DND-41 (cell line): ENCODE measurements around the gene MRPL55.

Experiments used
- EZH2 ChIP-seq: IDR thresholded peaks from 3 replicates; pipeline ENCODE4 v1.6.1; 2012; ENCODE audit warnings: borderline replicate concordance, low read depth, mild to moderate bottlenecking, moderate library complexity, low read length, inconsistent platforms; ENCODE audit not compliant: severe bottlenecking
- TF ChIP-seq, protein P1 (sequence below): IDR thresholded peaks from 2 replicates; pipeline ENCODE4 v1.5.1; 2012; ENCODE audit warnings: borderline replicate concordance, low read length, moderate library complexity, mild to moderate bottlenecking; ENCODE audit not compliant: poor library complexity, severe bottlenecking; ENCODE audit errors: extremely low read depth

DNA sequence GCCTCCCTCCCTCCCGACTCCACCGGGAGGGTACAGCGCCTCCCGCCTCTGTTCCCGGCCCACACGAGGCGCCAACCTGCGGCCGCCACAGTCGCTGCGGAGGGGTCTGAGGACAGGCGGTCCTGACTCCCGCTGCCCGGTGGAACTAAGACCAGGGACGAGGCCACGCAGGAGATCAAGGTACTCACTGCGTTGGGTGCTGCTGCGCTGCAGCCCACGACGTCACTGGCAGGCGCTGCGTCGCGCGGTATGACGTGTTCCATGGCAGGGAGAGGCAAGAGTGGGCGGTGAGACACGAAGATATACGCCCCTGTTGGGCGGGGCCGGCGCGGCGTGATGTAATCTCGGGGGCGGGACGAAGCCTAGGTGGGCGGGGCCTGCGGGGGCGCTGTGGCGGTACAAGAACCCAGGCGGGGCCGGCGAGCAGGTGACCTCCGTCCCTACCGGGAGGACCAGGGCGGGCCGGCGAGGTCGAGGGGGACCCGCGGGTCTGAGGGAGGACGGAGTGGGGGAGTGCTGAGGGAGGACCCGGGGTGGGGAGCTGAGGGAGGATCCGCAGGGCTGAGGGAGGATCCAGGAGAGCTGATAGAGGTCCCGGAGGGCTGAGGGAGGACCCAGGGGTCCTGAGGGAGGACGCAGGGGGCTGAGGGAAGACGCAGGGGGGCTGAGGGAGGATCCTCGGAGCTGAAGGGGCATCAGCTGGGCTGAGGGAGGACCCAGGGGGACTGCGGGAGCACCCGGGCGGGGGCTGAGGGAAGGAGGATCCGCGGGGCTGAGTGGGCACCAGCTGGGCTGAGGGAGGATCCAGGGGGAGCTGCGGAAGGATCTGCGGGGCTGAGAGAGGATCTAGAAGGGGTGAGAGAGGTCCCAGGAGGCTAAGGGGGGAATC is at the start of gene MRPL55:
- TF ChIP-seq, protein P1, sequence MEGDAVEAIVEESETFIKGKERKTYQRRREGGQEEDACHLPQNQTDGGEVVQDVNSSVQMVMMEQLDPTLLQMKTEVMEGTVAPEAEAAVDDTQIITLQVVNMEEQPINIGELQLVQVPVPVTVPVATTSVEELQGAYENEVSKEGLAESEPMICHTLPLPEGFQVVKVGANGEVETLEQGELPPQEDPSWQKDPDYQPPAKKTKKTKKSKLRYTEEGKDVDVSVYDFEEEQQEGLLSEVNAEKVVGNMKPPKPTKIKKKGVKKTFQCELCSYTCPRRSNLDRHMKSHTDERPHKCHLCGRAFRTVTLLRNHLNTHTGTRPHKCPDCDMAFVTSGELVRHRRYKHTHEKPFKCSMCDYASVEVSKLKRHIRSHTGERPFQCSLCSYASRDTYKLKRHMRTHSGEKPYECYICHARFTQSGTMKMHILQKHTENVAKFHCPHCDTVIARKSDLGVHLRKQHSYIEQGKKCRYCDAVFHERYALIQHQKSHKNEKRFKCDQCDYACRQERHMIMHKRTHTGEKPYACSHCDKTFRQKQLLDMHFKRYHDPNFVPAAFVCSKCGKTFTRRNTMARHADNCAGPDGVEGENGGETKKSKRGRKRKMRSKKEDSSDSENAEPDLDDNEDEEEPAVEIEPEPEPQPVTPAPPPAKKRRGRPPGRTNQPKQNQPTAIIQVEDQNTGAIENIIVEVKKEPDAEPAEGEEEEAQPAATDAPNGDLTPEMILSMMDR, result no peak
- no peak for TF ChIP-seq EZH2
